ENCODE data around the gene PTPN14. TPM values are rescaled to one million over a fixed set of nuclear protein-coding genes. Genes with fewer than 3 reads are reported as not detected.
A peak's percentile ranks its signal among the peaks of the same experiment; 100 is the strongest.
"Not testable (repeated sequence)": the region's sequence is repeated elsewhere in the genome, so short reads cannot be mapped to it uniquely, and the experiment has no call there.

PTPN14 gene
- total and polyA plus RNA-seq, 2 experiments from 2014 or later, result 18.7 to 70.2 TPM

- TF ChIP-seq ZNF462 (CRISPR knock-in tag; IDR thresholded peaks at IDR 0.05) (no peak), ZNF114 (CRISPR knock-in tag; IDR thresholded peaks at IDR 0.05) (no peak), JUNB (IDR thresholded peaks at IDR 0.05; ENCODE audit: unreplicated experiment) (no peak), ZNF331 (CRISPR knock-in tag; IDR thresholded peaks at IDR 0.05; ENCODE audit: low read depth) (no peak), STAT1 (IDR thresholded peaks at IDR 0.05; ENCODE audit: unreplicated experiment) (no peak), CTCF (conservative IDR thresholded peaks at IDR 0.05; ENCODE audit: low read depth in 2 of 2) (no peak), EZH2phosphoT487 (IDR thresholded peaks at IDR 0.05; ENCODE audit: unreplicated experiment) (no peak), ETS1 (IDR thresholded peaks at IDR 0.05) (no peak), EZH2 (IDR thresholded peaks at IDR 0.05; ENCODE audit: low read depth, unreplicated experiment) (no peak)
Observed at GRCh38 chr1:214494706-214495105, 56.7 kb downstream of the PTPN14 start (continued).

- not testable (repeated sequence) for ATAC-seq; H3K27me3 Mint-ChIP-seq (ENCODE audit: insufficient read depth, low read depth, poor library complexity); H3K4me2 ChIP-seq; H3K9me2 ChIP-seq (ENCODE audit: insufficient read depth); DNase-seq (ENCODE audit: low spot score); H3K36me3 Mint-ChIP-seq (ENCODE audit: low read depth); H2AFZ ChIP-seq; H3F3A ChIP-seq (replicated peaks; ENCODE audit: low read depth); H3K4me3 ChIP-seq; H3K27me3 ChIP-seq (ENCODE audit: insufficient read depth); H3K9me3 Mint-ChIP-seq; H3K36me3 ChIP-seq (ENCODE audit: insufficient read depth); H3K4me3 Mint-ChIP-seq
- Mint-ChIP-seq H3K27ac (peak overlapping the region; percentile 73; the same call in 1 of the 2 replicates), H3K4me1 (peaks cover 44% of the 10 kb centered on the region)
- H3K79me2 ChIP-seq (replicated peaks; ENCODE audit: insufficient read depth), result peaks cover 93% of the 10 kb centered on the region
- H3K27ac ChIP-seq (ENCODE audit: low read depth), result peak overlapping the region; percentile 7; the same call in 1 of the 2 replicates
- H3K4me1 ChIP-seq (ENCODE audit: insufficient read depth), result peaks cover 31% of the 10 kb centered on the region
- H4K20me1 ChIP-seq (replicated peaks; ENCODE audit: insufficient read depth), result peaks cover 12% of the 10 kb centered on the region
Observed at GRCh38 chr1:214494179-214494578, 57.2 kb downstream of the PTPN14 start.

All from GM23338 (cell line).